HCT116 (cell line): ENCODE measurements around the gene DEXI. TPM values are rescaled to one million over a fixed set of nuclear protein-coding genes. Genes with fewer than 3 reads are reported as not detected.

ENCODE experiments used
- ATAC-seq: fragments of 200-7000 bp; cut with Tn5 transposase; 2 replicates; pipeline ENCODE4 v1.9.1; 2020; ENCODE audit warnings: mild to moderate bottlenecking, moderate library complexity
- BruUV-seq: library from RNA; stranded (reverse); fragments of 400-500 nt; replicated peaks from 2 replicates; lab custom pipeline; 2021; lab: Mats Ljungman, UMichigan
- CTCF ChIA-PET: fragments of 300-600 bp; sonication (Branson Sonifier 250); formaldehyde crosslinking; loops from one replicate; lab custom pipeline; 2021; ENCODE audit warnings: antibody characterized with exemption; lab: Charles Lee
- POLR2A ChIA-PET: fragments of 300-600, 350-600 bp; sonication (Branson Sonifier 250); formaldehyde crosslinking; loops from one replicate; lab custom pipeline; 2021; ENCODE audit warnings: antibody characterized with exemption; lab: Charles Lee
- RAD21 ChIA-PET, 2 experiments: fragments of 300-600 bp; sonication (Branson Sonifier 250); formaldehyde crosslinking; loops; one replicate each; lab custom pipeline; 2023; ENCODE audit warnings: low total read pairs in 2 of 2; ENCODE audit not compliant: uncharacterized antibody in 2 of 2, unreplicated experiment in 2 of 2, low non-redundant PET in 1 of 2; lab: Charles Lee
- DNase-seq: peaks from one replicate; pipeline ENCODE4 v3.0.0-alpha.2; 2010; ENCODE audit warnings: low read depth, low spot score
- H2AFZ ChIP-seq: fragments of 200-600 bp; shearing (Covaris generic), sonication (generic); 2 replicates; pipeline ENCODE4 v1.6.1; 2017; ENCODE audit warnings: low read depth, mixed run types, mixed read lengths, antibody characterized with exemption, low read length; ENCODE audit not compliant: poor library complexity, severe bottlenecking
- H3K27ac ChIP-seq: 2 replicates; pipeline ENCODE4 v1.5.1; 2012; ENCODE audit warnings: low read depth, low read length
- H3K27me3 ChIP-seq: fragments of 200-600 bp; sonication (generic); 2 replicates; pipeline ENCODE4 v1.6.1; 2016; ENCODE audit warnings: mixed run types, low read length, mixed read lengths; ENCODE audit not compliant: insufficient read depth
- H3K36me3 ChIP-seq, 2 experiments: fragments of 200-500 bp in 1 of 2; fragments of 200-600 bp in 1 of 2; sonication (Bioruptor generic) in 1 of 2; sonication (generic) in 1 of 2; 2 replicates each; pipeline versions ENCODE4 v1.5.1 to v1.6.1; 2014 to 2016; ENCODE audit warnings: low read length in 2 of 2, inconsistent platforms in 1 of 2, mixed read lengths in 1 of 2, mixed run types in 1 of 2; ENCODE audit not compliant: insufficient read depth in 2 of 2, control insufficient read depth in 1 of 2
- H3K4me1 ChIP-seq, 2 experiments: fragments of 200-600 bp in 1 of 2; sonication (generic) in 1 of 2; 2 replicates each; pipeline versions ENCODE4 v1.5.1 to v1.6.1; 2012 to 2017; ENCODE audit warnings: low read length in 2 of 2, inconsistent platforms in 1 of 2, mild to moderate bottlenecking in 1 of 2, mixed read lengths in 1 of 2, mixed run types in 1 of 2, moderate library complexity in 1 of 2; ENCODE audit not compliant: insufficient read depth in 2 of 2, control insufficient read depth in 1 of 2
- H3K4me2 ChIP-seq: fragments of 200-600 bp; sonication (generic); 2 replicates; pipeline ENCODE4 v1.6.1; 2017; ENCODE audit warnings: mixed run types, low read length, mixed read lengths
- H3K4me3 ChIP-seq, 2 experiments: fragments of 200-600 bp in 1 of 2; sonication (generic) in 1 of 2; replicated peaks in 1 of 2; 2 replicates each; pipeline ENCODE4 v1.5.1; 2011 to 2016; ENCODE audit warnings: low read length in 2 of 2, control low read depth in 1 of 2, low read depth in 1 of 2, mild to moderate bottlenecking in 1 of 2, mixed read lengths in 1 of 2, mixed run types in 1 of 2
- H3K79me2 ChIP-seq: fragments of 200-600 bp; sonication (generic); 2 replicates; pipeline ENCODE4 v1.6.1; 2017; ENCODE audit warnings: mild to moderate bottlenecking, mixed run types, low read length, moderate library complexity, mixed read lengths; ENCODE audit not compliant: insufficient read depth
- H3K9ac ChIP-seq: fragments of 200-600 bp; sonication (generic); 2 replicates; pipeline ENCODE4 v1.6.1; 2016; ENCODE audit warnings: low read length, mixed read lengths
- H3K9me2 ChIP-seq: fragments of 200-600 bp; sonication (generic), shearing (Covaris generic); 2 replicates; pipeline ENCODE4 v1.6.1; 2017; ENCODE audit warnings: mixed run types, mild to moderate bottlenecking, moderate library complexity; ENCODE audit not compliant: insufficient read depth
- H3K9me3 ChIP-seq, 2 experiments: fragments of 200-500 bp in 1 of 2; fragments of 200-600 bp in 1 of 2; sonication (Bioruptor generic) in 1 of 2; sonication (generic) in 1 of 2; 2 replicates each; pipeline ENCODE4 v1.6.1; 2014 to 2017; ENCODE audit warnings: low read length in 2 of 2, mixed read lengths in 2 of 2, inconsistent platforms in 1 of 2, low read depth in 1 of 2, mild to moderate bottlenecking in 1 of 2, mixed run types in 1 of 2, moderate library complexity in 1 of 2; ENCODE audit not compliant: control insufficient read depth in 1 of 2, insufficient read depth in 1 of 2
- H4K20me1 ChIP-seq: fragments of 200-600 bp; sonication (generic), shearing (Covaris generic); 2 replicates; pipeline ENCODE4 v1.6.1; 2017; ENCODE audit warnings: mixed run types, mild to moderate bottlenecking, moderate library complexity; ENCODE audit not compliant: insufficient read depth
- FOSL1 ChIP-seq: IDR thresholded peaks from 2 replicates; pipeline ENCODE4 v1.6.1; 2012; ENCODE audit warnings: low read depth
- POLR2A ChIP-seq: IDR thresholded peaks from 2 replicates; pipeline ENCODE4 v1.7.0; 2011; ENCODE audit warnings: borderline replicate concordance; ENCODE audit not compliant: insufficient read depth, insufficient read length; ENCODE audit errors: extremely low read depth
- POLR2AphosphoS5 ChIP-seq: IDR thresholded peaks from 2 replicates; pipeline ENCODE4 v1.6.1; 2011; ENCODE audit warnings: mild to moderate bottlenecking, low read depth, low read length, moderate library complexity
- SP1 ChIP-seq: IDR thresholded peaks from 2 replicates; pipeline ENCODE4 v1.6.1; 2012; ENCODE audit warnings: low read depth
- YY1 ChIP-seq: IDR thresholded peaks from 2 replicates; pipeline ENCODE4 v1.6.1; 2011; ENCODE audit warnings: low read length, low read depth, moderate library complexity, mild to moderate bottlenecking; ENCODE audit not compliant: insufficient replicate concordance; ENCODE audit errors: extremely low read depth
- ZBTB33 ChIP-seq: IDR thresholded peaks from 2 replicates; pipeline ENCODE4 v1.6.1; 2011; ENCODE audit warnings: mild to moderate bottlenecking, low read length, moderate library complexity; ENCODE audit not compliant: insufficient replicate concordance; ENCODE audit errors: extremely low read depth
- intact Hi-C: fragments of 100-400 bp; cut with micrococcal nuclease; formaldehyde crosslinking; loops from 2 replicates; pipeline ENCODE4 v1.10.0; 2022
- total RNA-seq: library from RNA; stranded (reverse); gene quantifications from one replicate; pipeline ENCODE4 v1.2.1, GENCODE V29; 2021; ENCODE audit not compliant: unreplicated experiment
- TF ChIP-seq, protein P1 (sequence below): IDR thresholded peaks from 2 replicates; pipeline ENCODE4 v1.6.1; 2012

Gene DEXI
- total RNA-seq, 1 experiment from 2014 or later, result 37.8 TPM

DNA sequence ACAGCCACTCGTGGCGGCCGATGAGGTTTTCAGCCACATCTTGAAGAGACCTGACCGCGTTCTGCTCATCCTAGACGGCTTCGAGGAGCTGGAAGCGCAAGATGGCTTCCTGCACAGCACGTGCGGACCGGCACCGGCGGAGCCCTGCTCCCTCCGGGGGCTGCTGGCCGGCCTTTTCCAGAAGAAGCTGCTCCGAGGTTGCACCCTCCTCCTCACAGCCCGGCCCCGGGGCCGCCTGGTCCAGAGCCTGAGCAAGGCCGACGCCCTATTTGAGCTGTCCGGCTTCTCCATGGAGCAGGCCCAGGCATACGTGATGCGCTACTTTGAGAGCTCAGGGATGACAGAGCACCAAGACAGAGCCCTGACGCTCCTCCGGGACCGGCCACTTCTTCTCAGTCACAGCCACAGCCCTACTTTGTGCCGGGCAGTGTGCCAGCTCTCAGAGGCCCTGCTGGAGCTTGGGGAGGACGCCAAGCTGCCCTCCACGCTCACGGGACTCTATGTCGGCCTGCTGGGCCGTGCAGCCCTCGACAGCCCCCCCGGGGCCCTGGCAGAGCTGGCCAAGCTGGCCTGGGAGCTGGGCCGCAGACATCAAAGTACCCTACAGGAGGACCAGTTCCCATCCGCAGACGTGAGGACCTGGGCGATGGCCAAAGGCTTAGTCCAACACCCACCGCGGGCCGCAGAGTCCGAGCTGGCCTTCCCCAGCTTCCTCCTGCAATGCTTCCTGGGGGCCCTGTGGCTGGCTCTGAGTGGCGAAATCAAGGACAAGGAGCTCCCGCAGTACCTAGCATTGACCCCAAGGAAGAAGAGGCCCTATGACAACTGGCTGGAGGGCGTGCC is 35.1 kb downstream of the DEXI start (continued):
- no peak for TF ChIP-seq YY1

DNA sequence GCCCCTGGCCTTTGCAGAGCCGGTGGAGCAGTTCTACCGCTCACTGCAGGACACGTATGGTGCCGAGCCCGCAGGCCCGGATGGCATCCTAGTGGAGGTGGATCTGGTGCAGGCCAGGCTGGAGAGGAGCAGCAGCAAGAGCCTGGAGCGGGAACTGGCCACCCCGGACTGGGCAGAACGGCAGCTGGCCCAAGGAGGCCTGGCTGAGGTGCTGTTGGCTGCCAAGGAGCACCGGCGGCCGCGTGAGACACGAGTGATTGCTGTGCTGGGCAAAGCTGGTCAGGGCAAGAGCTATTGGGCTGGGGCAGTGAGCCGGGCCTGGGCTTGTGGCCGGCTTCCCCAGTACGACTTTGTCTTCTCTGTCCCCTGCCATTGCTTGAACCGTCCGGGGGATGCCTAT is 35.8 kb downstream of the DEXI start:
- ChIA-PET CTCF (no interaction called here), POLR2A (no interaction called here), RAD21 (no interaction called here)
- Histone ChIP-seq H3K4me3 (no peak overlapping the region), H3K4me2 (no peak overlapping the region), H3K79me2 (no peaks in the 10 kb centered on the region), H2AFZ (no peak overlapping the region), H4K20me1 (no peaks in the 10 kb centered on the region), H3K36me3 (no peaks in the 10 kb centered on the region), H3K9me2 (no peaks in the 10 kb centered on the region), H3K27ac (no peak overlapping the region), H3K4me1 (no peaks in the 10 kb centered on the region), H3K27me3 (peaks cover 12% of the 10 kb centered on the region; the same call in 1 of the 2 replicates), H3K9me3 (0 out of 4 replicates have a peak, but pooled peaks cover 0 to 8% of the 10 kb centered on the region in 2 experiments), H3K9ac (no peak overlapping the region)
- DNase-seq, result no peak
- BruUV-seq, result no TSS peak
- intact Hi-C loops, result no loop called here
- TF ChIP-seq SP1 (no peak), ZBTB33 (no peak), POLR2AphosphoS5 (no peak), FOSL1 (no peak), POLR2A (no peak)
- TF ChIP-seq, protein P1, sequence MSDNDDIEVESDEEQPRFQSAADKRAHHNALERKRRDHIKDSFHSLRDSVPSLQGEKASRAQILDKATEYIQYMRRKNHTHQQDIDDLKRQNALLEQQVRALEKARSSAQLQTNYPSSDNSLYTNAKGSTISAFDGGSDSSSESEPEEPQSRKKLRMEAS, result no peak
- ATAC-seq, result no peak
